Right atrium auricular region (tissue), 2 donors: Measurements from ENCODE around the gene MEIS3. TPM values are rescaled to one million over a fixed set of nuclear protein-coding genes. Genes with fewer than 3 reads are reported as not detected.

Experiments used
- DNase-seq: peaks from one replicate; pipeline ENCODE4 v3.0.0-alpha.2; 2019; ENCODE audit warnings: low spot score
- H3K27ac ChIP-seq, 2 donors: fragments of 200-600 bp; sonication (generic); 1 replicate in 1 of 2; 2 replicates in 1 of 2; pipeline ENCODE4 v1.5.1; 2016 to 2019
- H3K27me3 ChIP-seq, 2 donors: fragments of 200-600 bp; sonication (generic); one replicate each; pipeline versions ENCODE4 v1.5.1 to v1.6.0; 2017 to 2019
- H3K36me3 ChIP-seq: fragments of 200-600 bp; sonication (generic); one replicate; pipeline ENCODE4 v1.5.1; 2016
- H3K4me1 ChIP-seq, 2 donors: fragments of 200-600 bp; sonication (generic); one replicate each; pipeline versions ENCODE4 v1.5.1 to v1.6.0; 2017 to 2019
- H3K4me3 ChIP-seq, 2 donors: fragments of 200-600 bp; sonication (generic); 1 replicate in 1 of 2; 2 replicates in 1 of 2; pipeline ENCODE4 v1.5.1; 2017 to 2019; ENCODE audit warnings: mild to moderate bottlenecking in 1 of 2, moderate library complexity in 1 of 2
- H3K9me3 ChIP-seq, 2 donors: fragments of 200-600 bp; sonication (generic); one replicate each; pipeline ENCODE4 v1.5.1; 2019
- CTCF ChIP-seq, 2 donors: fragments of 200-600 bp; sonication (generic); IDR thresholded peaks; one replicate each; pipeline ENCODE4 v1.5.1; 2019; ENCODE audit warnings: antibody characterized with exemption in 2 of 2
- total RNA-seq, 2 donors: library from RNA; depleted of rRNA; stranded (reverse); fragments of >200 nt; gene quantifications; one replicate each; pipeline ENCODE4 v1.1.0, GENCODE V29; 2016

MEIS3 gene
- total RNA-seq, 2 donors from 2014 or later: 6.3 to 9.2 TPM

GRCh38 chr19:47423203-47423882 lies 4.0 kb upstream of the MEIS3 start:
- Histone ChIP-seq H3K4me1 (peaks cover 0 to 29% of the 10 kb centered on the region in 2 donors), H3K4me3 (no peak overlapping the region), H3K36me3 (no peaks in the 10 kb centered on the region), H3K27ac (no peak overlapping the region), H3K27me3 (peaks cover 19 to 28% of the 10 kb centered on the region in 2 donors), H3K9me3 (no peaks in the 10 kb centered on the region)
- DNase-seq: no peak
- TF ChIP-seq CTCF (IDR thresholded peaks at IDR 0.05): no peak

- no peaks in the 10 kb centered on the region for H3K36me3 ChIP-seq
- no peak for TF ChIP-seq CTCF (IDR thresholded peaks at IDR 0.05)
- H3K4me1 ChIP-seq: peaks cover 0 to 29% of the 10 kb centered on the region in 2 donors
- no peak overlapping the region for H3K4me3 ChIP-seq
- H3K27ac ChIP-seq: no peak overlapping the region
- peaks cover 19 to 35% of the 10 kb centered on the region in 2 donors for H3K27me3 ChIP-seq
- DNase-seq: no peak
- H3K9me3 ChIP-seq: no peaks in the 10 kb centered on the region
Measured at GRCh38 chr19:47422417-47423163, 3.3 kb upstream of the MEIS3 start.

GRCh38 chr19:47421844-47422395 lies 2.6 kb upstream of the MEIS3 start:
- no peak for DNase-seq
- Histone ChIP-seq H3K4me1 (peaks cover 0 to 29% of the 10 kb centered on the region in 2 donors), H3K4me3 (no peak overlapping the region), H3K27me3 (peaks cover 19 to 35% of the 10 kb centered on the region in 2 donors), H3K27ac (no peak overlapping the region), H3K9me3 (no peaks in the 10 kb centered on the region), H3K36me3 (no peaks in the 10 kb centered on the region)
- TF ChIP-seq CTCF (IDR thresholded peaks at IDR 0.05): no peak

GRCh38 chr19:47421244-47421786 lies 2.0 kb upstream of the MEIS3 start:
- DNase-seq: no peak
- no peaks in the 10 kb centered on the region for H3K36me3 ChIP-seq
- H3K27ac ChIP-seq: no peak overlapping the region
- no peak for TF ChIP-seq CTCF (IDR thresholded peaks at IDR 0.05)
- peaks cover 19 to 35% of the 10 kb centered on the region in 2 donors for H3K27me3 ChIP-seq
- peaks cover 0 to 29% of the 10 kb centered on the region in 2 donors for H3K4me1 ChIP-seq
- no peaks in the 10 kb centered on the region for H3K9me3 ChIP-seq
- H3K4me3 ChIP-seq: no peak overlapping the region

- H3K27me3 ChIP-seq: peaks cover 19 to 35% of the 10 kb centered on the region in 2 donors
- peaks cover 0 to 29% of the 10 kb centered on the region in 2 donors for H3K4me1 ChIP-seq
Measured at GRCh38 chr19:47419789-47420188, 462 bp upstream of the MEIS3 start.

More at GRCh38 chr19:47419789-47420188, 462 bp upstream of the MEIS3 start:
- H3K36me3 ChIP-seq: no peaks in the 10 kb centered on the region
- no peak overlapping the region for H3K4me3 ChIP-seq
- no peak for DNase-seq
- no peaks in the 10 kb centered on the region for H3K9me3 ChIP-seq
- H3K27ac ChIP-seq: no peak overlapping the region
- TF ChIP-seq CTCF (IDR thresholded peaks at IDR 0.05): no peak
